ENCODE measurements around the gene SEMA3C. TPM values are rescaled to one million over a fixed set of nuclear protein-coding genes. Genes with fewer than 3 reads are reported as not detected.

The SEMA3C gene
- total RNA-seq, 2 experiments from 2014 or later = not detected

- no peaks in the 10 kb centered on the region for H3K27me3 Mint-ChIP-seq
- ATAC-seq (no peak), DNase-seq (no peak)
- no peaks in the 10 kb centered on the region for H3K36me3 Mint-ChIP-seq
- no peaks in the 10 kb centered on the region for H3K4me1 Mint-ChIP-seq
- H3K9me3 Mint-ChIP-seq (ENCODE audit: low read depth) = peaks cover 2% of the 10 kb centered on the region
- H3K27ac Mint-ChIP-seq = no peak overlapping the region
- H3K4me3 Mint-ChIP-seq = no peak overlapping the region
- CTCF ChIA-PET = no interaction called here
Observed at GRCh38 chr7:80869821-80870751, 48.8 kb downstream of the SEMA3C start.

GRCh38 chr7:80869106-80869784 lies 49.6 kb downstream of the SEMA3C start:
- Mint-ChIP-seq H3K9me3 (ENCODE audit: low read depth) (peaks cover 2% of the 10 kb centered on the region), H3K4me3 (no peak overlapping the region), H3K27ac (no peak overlapping the region), H3K36me3 (no peaks in the 10 kb centered on the region), H3K27me3 (no peaks in the 10 kb centered on the region), H3K4me1 (no peaks in the 10 kb centered on the region)
- DNase-seq (no peak), ATAC-seq (no peak)
- CTCF ChIA-PET = no interaction called here

GRCh38 chr7:80868566-80868965 lies 50.3 kb downstream of the SEMA3C start:
- peaks cover 4% of the 10 kb centered on the region for H3K9me3 Mint-ChIP-seq (ENCODE audit: low read depth)
- CTCF ChIA-PET = no interaction called here
- H3K27me3 Mint-ChIP-seq = no peaks in the 10 kb centered on the region
- H3K36me3 Mint-ChIP-seq = no peaks in the 10 kb centered on the region
- no peak for ATAC-seq
- H3K4me3 Mint-ChIP-seq = no peak overlapping the region
- H3K27ac Mint-ChIP-seq = no peak overlapping the region
- DNase-seq = no peak
- no peaks in the 10 kb centered on the region for H3K4me1 Mint-ChIP-seq

- ATAC-seq = no peak
- CTCF ChIA-PET = no interaction called here
- DNase-seq = no peak
- H3K36me3 Mint-ChIP-seq = no peaks in the 10 kb centered on the region
- H3K27me3 Mint-ChIP-seq = no peaks in the 10 kb centered on the region
- H3K4me3 Mint-ChIP-seq = no peak overlapping the region
- H3K27ac Mint-ChIP-seq = no peak overlapping the region
- no peaks in the 10 kb centered on the region for H3K4me1 Mint-ChIP-seq
- H3K9me3 Mint-ChIP-seq (ENCODE audit: low read depth) = peaks cover 6% of the 10 kb centered on the region
Observed at GRCh38 chr7:80860554-80860953, 58.3 kb downstream of the SEMA3C start.

- CTCF ChIA-PET = no interaction called here
- H3K27ac Mint-ChIP-seq = no peak overlapping the region
- no peaks in the 10 kb centered on the region for H3K27me3 Mint-ChIP-seq
- DNase-seq = no peak
- peaks cover 6% of the 10 kb centered on the region for H3K9me3 Mint-ChIP-seq (ENCODE audit: low read depth)
- ATAC-seq = no peak
- H3K4me1 Mint-ChIP-seq = no peaks in the 10 kb centered on the region
- no peak overlapping the region for H3K4me3 Mint-ChIP-seq
- no peaks in the 10 kb centered on the region for H3K36me3 Mint-ChIP-seq
Observed at GRCh38 chr7:80859272-80859970, 59.4 kb downstream of the SEMA3C start.

GRCh38 chr7:80858141-80858903 lies 60.5 kb downstream of the SEMA3C start:
- no peak for DNase-seq
- no peaks in the 10 kb centered on the region for H3K4me1 Mint-ChIP-seq
- no peak for ATAC-seq
- CTCF ChIA-PET = no interaction called here
- no peaks in the 10 kb centered on the region for H3K27me3 Mint-ChIP-seq
- H3K27ac Mint-ChIP-seq = no peak overlapping the region
- H3K4me3 Mint-ChIP-seq = no peak overlapping the region
- no peaks in the 10 kb centered on the region for H3K36me3 Mint-ChIP-seq
- H3K9me3 Mint-ChIP-seq (ENCODE audit: low read depth) = peaks cover 4% of the 10 kb centered on the region

GRCh38 chr7:80856769-80857168 lies 62.1 kb downstream of the SEMA3C start:
- H3K9me3 Mint-ChIP-seq (ENCODE audit: low read depth) = peaks cover 10% of the 10 kb centered on the region
- H3K27ac Mint-ChIP-seq = no peak overlapping the region
- CTCF ChIA-PET = interaction anchor here (0.6 to 0.7 kb wide), 3 partner anchors 31 to 536 kb away, joined by 3 read pairs; no protein-coding TSS in a partner anchor
- no peak overlapping the region for H3K4me3 Mint-ChIP-seq
- no peak for DNase-seq
- no peaks in the 10 kb centered on the region for H3K36me3 Mint-ChIP-seq
- no peaks in the 10 kb centered on the region for H3K4me1 Mint-ChIP-seq
- no peaks in the 10 kb centered on the region for H3K27me3 Mint-ChIP-seq
- ATAC-seq = no peak

GRCh38 chr7:80851896-80852476 lies 66.9 kb downstream of the SEMA3C start:
- Mint-ChIP-seq H3K36me3 (no peaks in the 10 kb centered on the region), H3K27ac (no peak overlapping the region), H3K4me3 (no peak overlapping the region), H3K27me3 (no peaks in the 10 kb centered on the region), H3K9me3 (ENCODE audit: low read depth) (peaks cover 6% of the 10 kb centered on the region), H3K4me1 (no peaks in the 10 kb centered on the region)
- CTCF ChIA-PET = no interaction called here
- ATAC-seq (no peak), DNase-seq (no peak)

GRCh38 chr7:80848841-80849240 lies 70.0 kb downstream of the SEMA3C start:
- CTCF ChIA-PET = no interaction called here

GRCh38 chr7:80847895-80848294 lies 71.0 kb downstream of the SEMA3C start:
- Mint-ChIP-seq H3K27ac (no peak overlapping the region), H3K4me3 (no peak overlapping the region), H3K9me3 (ENCODE audit: low read depth) (peaks cover 12% of the 10 kb centered on the region), H3K27me3 (no peaks in the 10 kb centered on the region), H3K4me1 (no peaks in the 10 kb centered on the region), H3K36me3 (no peaks in the 10 kb centered on the region)
- no peak for ATAC-seq
- CTCF ChIA-PET = no interaction called here
- DNase-seq = no peak

More at GRCh38 chr7:80848841-80849240, 70.0 kb downstream of the SEMA3C start:
- Mint-ChIP-seq H3K4me1 (no peaks in the 10 kb centered on the region), H3K27me3 (no peaks in the 10 kb centered on the region), H3K27ac (no peak overlapping the region), H3K36me3 (no peaks in the 10 kb centered on the region), H3K9me3 (ENCODE audit: low read depth) (peaks cover 14% of the 10 kb centered on the region), H3K4me3 (no peak overlapping the region)
- DNase-seq = no peak
- ATAC-seq = no peak

GRCh38 chr7:80847027-80847426 lies 71.8 kb downstream of the SEMA3C start:
- no peak for ATAC-seq
- CTCF ChIA-PET = no interaction called here

GRCh38 chr7:80844916-80845315 lies 73.9 kb downstream of the SEMA3C start:
- no peak overlapping the region for H3K27ac Mint-ChIP-seq
- no peaks in the 10 kb centered on the region for H3K4me1 Mint-ChIP-seq
- H3K4me3 Mint-ChIP-seq = no peak overlapping the region
- no peaks in the 10 kb centered on the region for H3K36me3 Mint-ChIP-seq
- DNase-seq (no peak), ATAC-seq (no peak)
- H3K27me3 Mint-ChIP-seq = no peaks in the 10 kb centered on the region
- H3K9me3 Mint-ChIP-seq (ENCODE audit: low read depth) = peaks cover 8% of the 10 kb centered on the region
- CTCF ChIA-PET = no interaction called here

More at GRCh38 chr7:80847027-80847426, 71.8 kb downstream of the SEMA3C start:
- peaks cover 9% of the 10 kb centered on the region for H3K9me3 Mint-ChIP-seq (ENCODE audit: low read depth)
- H3K27me3 Mint-ChIP-seq = no peaks in the 10 kb centered on the region
- H3K27ac Mint-ChIP-seq = no peak overlapping the region
- no peaks in the 10 kb centered on the region for H3K4me1 Mint-ChIP-seq
- H3K36me3 Mint-ChIP-seq = no peaks in the 10 kb centered on the region
- DNase-seq = no peak
- no peak overlapping the region for H3K4me3 Mint-ChIP-seq
